ENCODE data around the gene SAP25.
"Not testable (repeated sequence)": the region's sequence is repeated elsewhere in the genome, so short reads cannot be mapped to it uniquely, and the experiment has no call there.

Gene SAP25

DNA sequence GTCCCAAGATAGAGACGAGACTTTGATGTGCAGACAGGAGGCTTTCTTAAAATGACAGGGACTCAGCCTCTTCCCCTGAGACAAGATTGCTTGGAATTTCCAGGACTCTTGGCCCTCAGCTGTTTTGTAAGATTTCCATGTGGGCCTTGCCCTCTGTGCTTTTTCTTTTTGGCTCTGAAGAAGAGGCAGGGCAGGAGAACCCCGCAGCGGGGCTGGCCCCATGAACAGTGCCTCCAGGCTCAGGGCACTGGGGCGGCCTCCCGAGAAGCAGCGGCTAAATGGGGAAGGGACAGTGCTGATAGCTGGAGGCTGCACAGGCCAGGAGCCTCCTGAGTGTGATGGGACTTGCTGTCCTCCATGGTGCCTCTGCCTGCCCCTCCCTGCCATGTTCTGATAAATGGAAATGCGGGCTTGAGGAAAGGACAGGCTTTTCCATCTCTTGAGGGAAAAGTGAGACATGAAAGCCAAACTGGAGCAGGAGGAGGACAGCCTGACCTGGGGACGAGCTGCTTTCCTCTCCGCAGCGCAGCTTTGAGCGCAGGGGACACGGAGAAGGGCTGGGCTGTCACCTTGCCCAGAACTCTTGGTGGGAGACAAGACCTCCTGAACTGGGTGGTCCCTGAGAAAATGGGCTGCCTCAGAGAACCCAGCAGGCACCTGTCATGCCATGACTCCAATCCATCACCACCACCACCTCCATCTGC is 12.1 kb downstream of the SAP25 start:
- no peak for TF ChIP-seq CTCF (conservative IDR thresholded peaks at IDR 0.05; ENCODE audit: control insufficient read depth, insufficient read depth, low read depth, low read length)
- DNase-seq (ENCODE audit: low read depth), result no peak
- H3K4me3 ChIP-seq (ENCODE audit: control insufficient read depth, low read depth, low read length), result no peak overlapping the region

DNA sequence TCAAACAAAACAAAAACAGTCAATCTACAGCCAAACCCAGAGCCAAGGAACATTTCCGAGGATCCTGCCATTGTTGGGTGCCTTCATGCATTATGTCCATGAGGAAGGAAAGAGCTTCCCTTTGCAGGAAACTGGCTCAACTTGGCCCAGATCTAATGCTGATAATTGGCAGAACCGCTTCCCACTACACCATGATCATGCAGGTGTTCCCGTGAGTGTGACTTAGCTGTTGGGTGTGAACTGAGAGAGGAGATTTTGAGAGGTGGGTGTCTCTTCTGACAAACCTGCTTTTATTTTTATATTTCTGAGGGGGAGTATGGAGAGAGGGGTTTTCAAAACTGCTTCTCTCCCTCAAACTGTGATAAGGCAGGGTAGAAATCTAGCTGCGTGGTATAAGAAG is 14.6 kb downstream of the SAP25 start:
- no peak for DNase-seq (ENCODE audit: low read depth)
- TF ChIP-seq CTCF (conservative IDR thresholded peaks at IDR 0.05; ENCODE audit: control insufficient read depth, insufficient read depth, low read depth, low read length), result no peak
- no peak overlapping the region for H3K4me3 ChIP-seq (ENCODE audit: control insufficient read depth, low read depth, low read length)

GRCh38 chr7:100556541-100556940 is 17.2 kb downstream of the SAP25 start:
- DNase-seq (ENCODE audit: low read depth), result peak; percentile 78
- no peak overlapping the region for H3K4me3 ChIP-seq (ENCODE audit: control insufficient read depth, low read depth, low read length)
- no peak for TF ChIP-seq CTCF (conservative IDR thresholded peaks at IDR 0.05; ENCODE audit: control insufficient read depth, insufficient read depth, low read depth, low read length)

- no peak overlapping the region for H3K4me3 ChIP-seq (ENCODE audit: control insufficient read depth, low read depth, low read length)
- TF ChIP-seq CTCF (conservative IDR thresholded peaks at IDR 0.05; ENCODE audit: control insufficient read depth, insufficient read depth, low read depth, low read length), result no peak
- no peak for DNase-seq (ENCODE audit: low read depth)
Measured at GRCh38 chr7:100555701-100556100, 18.0 kb downstream of the SAP25 start.

GRCh38 chr7:100553032-100553431 is 20.7 kb downstream of the SAP25 start:
- no peak overlapping the region for H3K4me3 ChIP-seq (ENCODE audit: control insufficient read depth, low read depth, low read length)
- TF ChIP-seq CTCF (conservative IDR thresholded peaks at IDR 0.05; ENCODE audit: control insufficient read depth, insufficient read depth, low read depth, low read length), result no peak
- no peak for DNase-seq (ENCODE audit: low read depth)

DNA sequence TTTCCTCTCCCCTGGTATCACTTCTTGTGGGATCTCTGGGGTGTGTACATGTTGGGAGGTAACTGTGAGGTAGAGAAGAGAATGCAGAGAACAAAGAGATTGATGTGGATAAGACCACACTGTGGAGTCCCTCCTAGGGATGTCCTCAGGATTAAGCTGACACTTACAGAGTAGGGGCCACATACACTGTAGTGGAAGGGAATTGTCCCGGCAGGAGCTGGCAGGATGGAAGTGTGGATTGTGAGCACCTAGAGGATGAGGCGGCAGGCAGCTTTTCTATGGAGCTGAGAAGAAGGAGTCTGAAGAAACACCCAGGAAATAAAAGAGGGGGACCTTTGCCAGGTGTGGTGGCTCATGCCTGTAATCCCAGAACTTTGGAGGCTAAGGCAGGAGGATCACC is 21.2 kb downstream of the SAP25 start:
- TF ChIP-seq CTCF (conservative IDR thresholded peaks at IDR 0.05; ENCODE audit: control insufficient read depth, insufficient read depth, low read depth, low read length), result no peak
- no peak overlapping the region for H3K4me3 ChIP-seq (ENCODE audit: control insufficient read depth, low read depth, low read length)
- no peak for DNase-seq (ENCODE audit: low read depth)

- not testable (repeated sequence) for DNase-seq (ENCODE audit: low read depth); H3K4me3 ChIP-seq (ENCODE audit: control insufficient read depth, low read depth, low read length)
Measured at GRCh38 chr7:100548446-100548845, 25.3 kb downstream of the SAP25 start.
